ENCODE measurements around the gene AGAP3.

AGAP3 gene

DNA sequence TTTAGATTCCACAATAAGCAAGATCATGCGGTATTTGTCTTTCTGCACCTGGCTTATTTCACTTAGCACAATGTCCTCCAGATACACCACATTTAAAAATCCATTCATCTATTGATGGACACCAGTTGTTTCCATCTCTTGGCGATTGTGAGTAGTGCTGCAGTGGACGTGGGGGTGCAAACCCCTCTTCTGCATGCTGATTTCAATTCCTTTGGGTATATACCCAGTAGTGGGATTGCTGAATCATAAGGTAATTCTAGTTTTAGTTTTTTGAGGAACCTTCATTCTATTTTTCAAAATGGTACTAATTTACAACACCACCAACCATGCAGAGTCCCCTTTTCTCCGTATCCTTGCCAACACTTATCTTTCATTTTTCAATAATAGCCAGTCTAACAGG lies 102.8 kb downstream of the AGAP3 start:
- DNase-seq, result no peak

DNA sequence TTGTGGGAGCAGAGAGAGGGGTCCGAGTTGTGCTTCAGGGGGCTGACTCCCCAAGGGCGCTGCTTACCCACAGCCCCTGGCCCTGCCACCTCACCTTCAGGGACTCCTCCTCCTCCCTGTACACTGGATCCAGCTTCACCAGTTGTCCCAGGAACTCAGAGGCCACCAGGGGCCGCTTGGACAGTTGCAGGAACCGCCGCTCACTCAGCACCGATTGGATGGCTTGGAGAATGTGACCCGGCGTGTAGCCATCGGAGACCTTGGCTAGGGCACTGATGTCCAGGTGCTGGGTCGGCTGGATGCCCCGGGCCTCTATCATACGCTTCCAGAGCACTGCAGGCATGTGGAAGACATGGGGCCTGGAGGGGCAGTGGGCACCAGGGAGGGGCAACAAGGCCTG lies 105.3 kb downstream of the AGAP3 start:
- no peak for DNase-seq

DNA sequence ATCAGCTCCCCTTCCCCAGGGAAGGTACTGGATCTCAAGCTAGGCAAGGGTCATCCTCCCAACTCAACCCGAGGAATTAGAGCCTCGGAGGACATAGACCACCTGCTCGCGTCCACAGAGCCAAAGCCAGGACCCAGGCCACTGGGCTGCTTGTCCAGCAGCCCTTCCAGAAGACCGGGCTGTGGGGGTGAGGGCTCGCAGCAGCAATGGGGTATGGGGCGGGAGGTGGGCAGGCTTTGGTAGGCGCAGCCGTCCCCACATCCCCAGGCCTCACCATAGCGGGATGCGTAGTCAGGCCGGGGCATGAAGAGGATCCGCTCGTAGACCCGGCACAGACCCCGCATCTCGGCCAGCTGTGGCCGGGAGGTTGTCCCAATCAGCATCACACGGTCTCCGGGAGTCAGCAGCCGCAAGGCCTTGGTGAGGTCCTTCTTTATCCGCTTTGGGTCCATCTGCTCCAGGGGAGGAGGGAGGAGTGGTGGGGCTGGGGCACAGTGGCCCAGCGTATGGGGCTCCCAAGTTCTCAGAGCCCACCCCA lies 105.8 kb downstream of the AGAP3 start:
- no peak for DNase-seq

DNA sequence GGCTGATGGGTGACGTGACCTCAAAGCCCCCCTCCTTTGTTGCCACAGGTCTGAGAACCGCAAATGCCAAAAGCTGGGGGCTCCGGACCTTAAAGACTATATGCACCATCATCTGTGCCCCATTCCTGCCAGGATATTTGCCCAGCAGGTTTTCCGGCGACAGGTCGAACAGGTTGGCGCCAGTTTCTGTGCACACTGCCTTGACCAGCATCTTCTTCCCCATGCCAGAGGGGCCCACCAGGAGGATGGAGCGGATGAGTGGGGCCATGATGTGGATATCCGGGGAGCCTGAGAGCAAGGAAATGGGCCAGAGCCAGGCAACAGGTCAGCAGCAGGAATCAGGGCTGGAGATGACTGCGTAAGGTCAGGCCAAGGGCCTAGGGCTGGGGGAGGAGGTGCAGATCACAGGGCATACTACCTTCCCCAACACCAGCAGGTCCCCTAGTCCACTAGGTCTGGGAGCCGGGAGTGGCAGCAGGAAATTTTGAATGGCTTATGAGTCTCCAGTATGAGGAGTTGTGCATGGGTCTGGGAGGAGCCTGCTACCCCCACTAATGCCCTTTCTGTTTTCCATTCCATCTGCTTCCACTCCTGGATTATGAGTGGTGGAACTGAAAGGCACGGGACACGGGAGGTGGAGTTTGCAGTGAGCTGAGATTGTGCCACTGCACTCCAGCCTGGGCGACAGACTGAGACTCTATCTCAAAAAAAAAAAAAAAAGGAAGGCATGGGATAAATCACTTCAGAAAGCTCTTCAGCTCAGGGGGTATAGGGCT lies 107.1 kb downstream of the AGAP3 start:
- DNase-seq, result no peak

Data from GDM1 (cell line).